H9 (cell line): Measurements from ENCODE around the gene WDR27. TPM values are rescaled to one million over a fixed set of nuclear protein-coding genes. Genes with fewer than 3 reads are reported as not detected.

Experiments
- DNase-seq: peaks from one replicate; pipeline ENCODE4 v3.0.0-alpha.2; 2017
- H2AFZ ChIP-seq: one replicate; pipeline ENCODE4 v1.6.1; 2013; ENCODE audit warnings: mild to moderate bottlenecking, low read length, control low read depth, moderate library complexity
- H2AK5ac ChIP-seq: 2 replicates; pipeline ENCODE4 v1.6.1; 2013; ENCODE audit warnings: low read length, control low read depth, mixed read lengths; ENCODE audit not compliant: insufficient read length
- H2BK120ac ChIP-seq: one replicate; pipeline ENCODE4 v1.6.1; 2013; ENCODE audit warnings: low read depth, mild to moderate bottlenecking, low read length, control low read depth, inconsistent platforms; ENCODE audit not compliant: poor library complexity, severe bottlenecking
- H2BK12ac ChIP-seq: 2 replicates; pipeline ENCODE4 v1.6.1; 2013; ENCODE audit warnings: low read length, control low read depth, mixed read lengths, low read depth; ENCODE audit not compliant: insufficient read length
- H2BK15ac ChIP-seq: 2 replicates; pipeline ENCODE4 v1.6.1; 2013; ENCODE audit warnings: low read depth, low read length, control low read depth
- H2BK20ac ChIP-seq: one replicate; pipeline ENCODE4 v1.6.1; 2013; ENCODE audit warnings: low read depth, mild to moderate bottlenecking, low read length, control low read depth, inconsistent platforms; ENCODE audit not compliant: poor library complexity, severe bottlenecking
- H2BK5ac ChIP-seq: 2 replicates; pipeline ENCODE4 v1.6.1; 2013; ENCODE audit warnings: low read length, control low read depth, mixed read lengths; ENCODE audit not compliant: insufficient read length
- H3K14ac ChIP-seq: 2 replicates; pipeline ENCODE4 v1.6.1; 2013; ENCODE audit warnings: low read length, control low read depth; ENCODE audit not compliant: insufficient read depth
- H3K18ac ChIP-seq: 2 replicates; pipeline ENCODE4 v1.6.1; 2013; ENCODE audit warnings: low read depth, mild to moderate bottlenecking, mixed read lengths, low read length, control low read depth; ENCODE audit not compliant: insufficient read length
- H3K23ac ChIP-seq: 2 replicates; pipeline ENCODE4 v1.6.1; 2013; ENCODE audit warnings: low read length, control low read depth, mixed read lengths, low read depth; ENCODE audit not compliant: insufficient read length
- H3K23me2 ChIP-seq: 2 replicates; pipeline ENCODE4 v1.6.1; 2013; ENCODE audit warnings: low read depth, mild to moderate bottlenecking, mixed read lengths, low read length, control low read depth; ENCODE audit not compliant: insufficient read length, poor library complexity, severe bottlenecking
- H3K27ac ChIP-seq: 2 replicates; pipeline ENCODE4 v1.5.1; 2013; ENCODE audit warnings: low read length, control low read depth, mixed read lengths, low read depth; ENCODE audit not compliant: insufficient read length
- H3K27me3 ChIP-seq: 2 replicates; pipeline ENCODE4 v1.6.1; 2013; ENCODE audit warnings: low read length, control low read depth, inconsistent platforms; ENCODE audit not compliant: insufficient read depth
- H3K4ac ChIP-seq: 2 replicates; pipeline ENCODE4 v1.6.1; 2013; ENCODE audit warnings: low read depth, mild to moderate bottlenecking, control low read depth, inconsistent platforms, low read length, moderate library complexity
- H3K4me1 ChIP-seq: 2 replicates; pipeline ENCODE4 v1.6.1; 2013; ENCODE audit warnings: low read length, control low read depth, inconsistent platforms; ENCODE audit not compliant: insufficient read depth
- H3K4me2 ChIP-seq: 2 replicates; pipeline ENCODE4 v1.6.1; 2013; ENCODE audit warnings: low read length, control low read depth, mixed read lengths; ENCODE audit not compliant: insufficient read length, insufficient read depth
- H3K56ac ChIP-seq: 2 replicates; pipeline ENCODE4 v1.6.1; 2013; ENCODE audit warnings: low read depth, mild to moderate bottlenecking, mixed read lengths, low read length, control low read depth; ENCODE audit not compliant: insufficient read length
- H3K79me1 ChIP-seq: 2 replicates; pipeline ENCODE4 v1.6.1; 2013; ENCODE audit warnings: low read depth, mild to moderate bottlenecking, moderate library complexity, low read length, control low read depth, inconsistent platforms; ENCODE audit not compliant: insufficient read depth, poor library complexity, severe bottlenecking
- H3K79me2 ChIP-seq: 2 replicates; pipeline ENCODE4 v1.6.1; 2013; ENCODE audit warnings: low read length, control low read depth, inconsistent platforms; ENCODE audit not compliant: insufficient read depth
- H3K9ac ChIP-seq: 2 replicates; pipeline ENCODE4 v1.6.1; 2013; ENCODE audit warnings: low read length, control low read depth, mixed read lengths; ENCODE audit not compliant: insufficient read length; ENCODE audit errors: extremely low read depth
- H3K9me3 ChIP-seq: one replicate; pipeline ENCODE4 v1.6.1; 2013; ENCODE audit warnings: low read depth, low read length, inconsistent platforms; ENCODE audit not compliant: control insufficient read depth
- H3T11ph ChIP-seq: one replicate; pipeline ENCODE4 v1.6.1; 2013; ENCODE audit warnings: mild to moderate bottlenecking, low read length, control low read depth, inconsistent platforms
- H4K20me1 ChIP-seq: one replicate; pipeline ENCODE4 v1.6.1; 2013; ENCODE audit not compliant: control insufficient read depth, insufficient read length, insufficient read depth
- H4K5ac ChIP-seq: 2 replicates; pipeline ENCODE4 v1.6.1; 2013; ENCODE audit warnings: low read depth, mild to moderate bottlenecking, mixed read lengths, low read length, control low read depth; ENCODE audit not compliant: insufficient read length
- H4K8ac ChIP-seq: replicated peaks from 2 replicates; pipeline ENCODE4 v1.6.1; 2013; ENCODE audit warnings: low read length, control low read depth, mixed read lengths, low read depth; ENCODE audit not compliant: insufficient read length
- H4K91ac ChIP-seq: 2 replicates; pipeline ENCODE4 v1.6.1; 2013; ENCODE audit warnings: low read depth, mild to moderate bottlenecking, moderate library complexity, mixed read lengths, low read length, control low read depth; ENCODE audit not compliant: insufficient read length
- H3K27ac Mint-ChIP-seq, 3 experiments: 2 replicates in 2 of 3; 3 replicates in 1 of 3; pipeline ENCODE4 v1.8.0; 2020 to 2021; ENCODE audit warnings: mixed read lengths in 3 of 3, mild to moderate bottlenecking in 1 of 3, moderate library complexity in 1 of 3
- H3K27me3 Mint-ChIP-seq: 2 replicates; pipeline ENCODE4 v1.8.0; 2021; ENCODE audit warnings: low read depth, mild to moderate bottlenecking, moderate library complexity, mixed read lengths
- H3K36me3 Mint-ChIP-seq, 3 experiments: 2 replicates in 2 of 3; 3 replicates in 1 of 3; pipeline ENCODE4 v1.8.0; 2020 to 2021; ENCODE audit warnings: low read depth in 3 of 3, mixed read lengths in 3 of 3; ENCODE audit not compliant: insufficient read depth in 1 of 3
- H3K4me1 Mint-ChIP-seq, 2 experiments: 2 replicates each; pipeline ENCODE4 v1.8.0; 2020; ENCODE audit warnings: mixed read lengths in 2 of 2
- H3K4me3 Mint-ChIP-seq, 2 experiments: 2 replicates in 1 of 2; 3 replicates in 1 of 2; pipeline ENCODE4 v1.8.0; 2020 to 2021; ENCODE audit warnings: mild to moderate bottlenecking in 2 of 2, mixed read lengths in 2 of 2, moderate library complexity in 1 of 2
- H3K9me3 Mint-ChIP-seq, 2 experiments: 2 replicates in 1 of 2; 3 replicates in 1 of 2; pipeline ENCODE4 v1.8.0; 2020; ENCODE audit warnings: mild to moderate bottlenecking in 2 of 2, mixed read lengths in 2 of 2, moderate library complexity in 1 of 2
- whole genome bisulfite sequencing: extraction: QIAGEN DNeasy Blood & Tissue Kit; methylation state at CpG from one replicate; pipeline ENCODE4 v1.1.7; 2013; ENCODE audit warnings: missing lambda C conversion rate, low lambda C conversion rate, mixed read lengths; ENCODE audit not compliant: insufficient read length; ENCODE audit errors: extremely low coverage; 5-methylcytosine and 5-hydroxymethylcytosine counted together
- total RNA-seq: library from RNA; stranded (reverse); gene quantifications from 2 replicates; pipeline ENCODE4 v1.2.1, GENCODE V29; 2021
- TF ChIP-seq, protein P1 (sequence below): fragments of 200-600 bp; sonication (generic); conservative IDR thresholded peaks from 3 replicates; pipeline ENCODE4 v1.8.0; 2021; ENCODE audit warnings: antibody characterized with exemption, mild to moderate bottlenecking

Gene WDR27
- total RNA-seq, 1 experiment from 2014 or later: 48.7 TPM

DNA sequence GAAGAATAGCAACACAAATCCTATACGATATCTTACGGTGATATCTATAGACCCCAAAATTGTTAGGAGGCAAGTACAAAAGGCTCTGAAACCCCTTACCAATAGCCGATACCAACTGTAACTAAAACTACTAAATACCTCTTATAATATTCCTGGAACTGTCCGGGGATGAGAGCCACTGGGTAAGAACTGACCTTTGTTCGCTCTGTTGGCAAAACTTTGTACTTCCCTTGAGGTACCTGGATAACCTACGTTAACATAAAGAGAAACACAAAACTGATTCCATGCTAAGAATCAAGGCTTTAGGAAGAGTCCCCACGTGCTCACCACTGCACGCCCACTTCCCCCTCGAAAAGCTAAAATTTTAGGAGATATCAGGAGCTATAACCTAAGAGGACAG lies 12.8 kb upstream of the WDR27 start:
- Histone ChIP-seq H4K20me1 (no peaks in the 10 kb centered on the region), H3K56ac (no peak overlapping the region), H2BK15ac (no peak overlapping the region), H3K27me3 (no peaks in the 10 kb centered on the region), H2BK120ac (no peak overlapping the region), H3T11ph (no peak overlapping the region), H4K91ac (no peak overlapping the region), H2BK5ac (no peak overlapping the region), H3K27ac (no peak overlapping the region), H2AK5ac (no peak overlapping the region), H3K4ac (no peak overlapping the region), H3K4me1 (no peaks in the 10 kb centered on the region), H2BK20ac (no peak overlapping the region), H3K79me1 (peaks cover 9% of the 10 kb centered on the region), H3K4me2 (no peak overlapping the region), H3K14ac (no peak overlapping the region), H2AFZ (no peak overlapping the region), H3K79me2 (no peaks in the 10 kb centered on the region), H3K23ac (no peak overlapping the region), H2BK12ac (no peak overlapping the region), H4K8ac (no peak overlapping the region), H3K9ac (no peak overlapping the region), H3K18ac (no peak overlapping the region), H3K9me3 (no peaks in the 10 kb centered on the region), H4K5ac (no peak overlapping the region), H3K23me2 (no peaks in the 10 kb centered on the region)
- Mint-ChIP-seq H3K4me3 (no peak overlapping the region), H3K9me3 (no peaks in the 10 kb centered on the region), H3K4me1 (no peaks in the 10 kb centered on the region), H3K27me3 (no peaks in the 10 kb centered on the region), H3K36me3 (peaks cover 10 to 72% (median 72%) of the 10 kb centered on the region in 3 experiments; a peak in 6 of 7 replicates), H3K27ac (no peak overlapping the region)
- TF ChIP-seq, protein P1, sequence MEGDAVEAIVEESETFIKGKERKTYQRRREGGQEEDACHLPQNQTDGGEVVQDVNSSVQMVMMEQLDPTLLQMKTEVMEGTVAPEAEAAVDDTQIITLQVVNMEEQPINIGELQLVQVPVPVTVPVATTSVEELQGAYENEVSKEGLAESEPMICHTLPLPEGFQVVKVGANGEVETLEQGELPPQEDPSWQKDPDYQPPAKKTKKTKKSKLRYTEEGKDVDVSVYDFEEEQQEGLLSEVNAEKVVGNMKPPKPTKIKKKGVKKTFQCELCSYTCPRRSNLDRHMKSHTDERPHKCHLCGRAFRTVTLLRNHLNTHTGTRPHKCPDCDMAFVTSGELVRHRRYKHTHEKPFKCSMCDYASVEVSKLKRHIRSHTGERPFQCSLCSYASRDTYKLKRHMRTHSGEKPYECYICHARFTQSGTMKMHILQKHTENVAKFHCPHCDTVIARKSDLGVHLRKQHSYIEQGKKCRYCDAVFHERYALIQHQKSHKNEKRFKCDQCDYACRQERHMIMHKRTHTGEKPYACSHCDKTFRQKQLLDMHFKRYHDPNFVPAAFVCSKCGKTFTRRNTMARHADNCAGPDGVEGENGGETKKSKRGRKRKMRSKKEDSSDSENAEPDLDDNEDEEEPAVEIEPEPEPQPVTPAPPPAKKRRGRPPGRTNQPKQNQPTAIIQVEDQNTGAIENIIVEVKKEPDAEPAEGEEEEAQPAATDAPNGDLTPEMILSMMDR: no peak
- DNase-seq: no peak
- WGBS: no CpG with 5 or more reads among the region's 9 CpGs
